Left forelimb (tissue), 1 donor: ENCODE results near the gene THSD1.
"Not testable (repeated sequence)": the region's sequence is repeated elsewhere in the genome, so short reads cannot be mapped to it uniquely, and the experiment has no call there.

ENCODE experiments used
- DNase-seq: peaks from one replicate; pipeline ENCODE4 v3.0.0-alpha.2; 2018; ENCODE audit warnings: low spot score

The THSD1 gene

DNA sequence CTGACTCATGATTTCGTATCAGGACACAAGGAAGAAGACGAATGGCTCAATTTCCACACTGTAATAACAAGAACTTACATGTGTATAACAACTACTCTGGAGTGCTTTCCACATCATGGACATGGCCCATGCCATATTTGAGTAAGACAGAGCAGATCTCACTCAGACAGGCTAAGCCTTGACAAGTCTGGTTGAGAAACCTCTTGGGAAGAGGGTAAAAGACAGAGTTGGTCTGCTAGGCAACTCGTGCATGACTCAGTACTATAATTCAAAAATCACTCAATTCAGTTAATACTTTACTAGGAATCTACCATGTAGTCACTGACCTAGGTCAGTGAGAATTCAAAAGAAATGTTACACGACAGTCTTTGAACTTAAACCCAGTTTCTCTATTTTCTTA lies 5.7 kb upstream of the THSD1 start:
- no peak for DNase-seq

DNA sequence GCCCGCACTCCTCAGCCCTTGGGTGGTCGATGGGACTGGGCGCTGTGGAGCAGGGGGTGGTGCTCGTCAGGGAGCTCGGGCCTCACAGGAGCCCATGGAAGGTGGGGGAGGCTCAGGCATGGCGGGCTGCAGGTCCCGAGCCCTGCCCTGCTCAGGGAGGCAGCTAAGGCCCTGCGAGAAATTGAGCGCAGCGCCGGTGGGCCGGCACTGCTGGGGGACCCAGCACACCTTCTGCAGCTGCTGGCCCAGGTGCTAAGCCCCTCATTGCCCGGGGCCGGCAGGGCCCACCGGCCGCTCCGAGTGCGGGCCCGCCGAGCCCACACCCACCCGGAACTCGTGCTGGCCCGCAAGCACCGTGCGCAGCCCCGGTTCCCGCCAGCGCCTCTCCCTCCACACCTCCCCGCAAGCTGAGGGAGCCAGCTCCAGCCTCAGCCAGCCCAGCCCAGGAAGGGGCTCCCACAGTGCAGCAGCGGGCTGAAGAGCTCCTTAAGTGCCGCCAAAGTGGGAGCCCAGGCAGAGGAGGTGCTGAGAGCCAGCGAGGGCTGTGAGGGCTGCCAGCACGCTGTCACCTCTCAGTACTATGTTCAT lies 2.2 kb upstream of the THSD1 start:
- DNase-seq = not testable (repeated sequence)

DNA sequence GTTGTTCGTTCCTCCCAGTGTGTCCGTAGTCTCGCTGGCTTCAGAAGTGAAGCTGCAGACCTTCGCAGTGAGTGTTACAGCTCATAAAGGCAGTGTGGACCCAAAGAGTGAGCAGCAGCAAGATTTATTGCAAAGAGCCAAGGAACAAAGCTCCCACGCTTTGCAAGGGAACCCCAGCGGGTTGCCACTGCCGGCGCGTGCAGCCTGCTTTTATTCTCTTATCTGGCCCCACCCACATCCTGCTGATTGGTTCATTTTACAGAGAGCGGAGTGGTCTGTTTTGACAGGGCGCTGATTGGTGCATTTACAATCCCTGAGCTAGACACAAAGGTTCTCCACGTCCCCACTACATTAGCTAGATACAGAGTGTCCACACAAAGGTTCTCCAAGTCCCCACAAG lies 1.5 kb upstream of the THSD1 start:
- not testable (repeated sequence) for DNase-seq

GRCh38 chr13:52406629-52407028 lies 657 bp upstream of the THSD1 start:
- no peak for DNase-seq

GRCh38 chr13:52405369-52405766 lies 604 bp downstream of the THSD1 start:
- no peak for DNase-seq

GRCh38 chr13:52399708-52400107 lies 6.3 kb downstream of the THSD1 start:
- DNase-seq = no peak

DNA sequence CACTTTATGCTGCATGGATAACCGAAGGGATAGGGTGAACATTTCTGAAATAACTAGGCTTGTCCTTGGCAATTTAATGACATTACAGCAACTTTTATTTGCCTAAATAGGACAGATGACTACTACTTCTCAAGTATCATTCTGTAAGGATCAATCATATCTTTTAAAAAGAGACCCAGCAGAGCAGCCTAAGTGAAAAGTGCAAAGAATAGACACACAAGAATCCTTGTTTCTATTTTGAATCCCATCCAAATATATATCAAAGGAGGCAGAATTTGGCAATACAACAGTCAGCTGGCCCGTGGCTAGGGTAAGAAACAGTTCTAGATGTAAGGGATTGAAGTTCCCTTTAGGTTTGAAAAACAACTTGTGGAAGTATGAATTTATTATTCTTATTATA lies 6.9 kb downstream of the THSD1 start:
- DNase-seq = no peak

DNA sequence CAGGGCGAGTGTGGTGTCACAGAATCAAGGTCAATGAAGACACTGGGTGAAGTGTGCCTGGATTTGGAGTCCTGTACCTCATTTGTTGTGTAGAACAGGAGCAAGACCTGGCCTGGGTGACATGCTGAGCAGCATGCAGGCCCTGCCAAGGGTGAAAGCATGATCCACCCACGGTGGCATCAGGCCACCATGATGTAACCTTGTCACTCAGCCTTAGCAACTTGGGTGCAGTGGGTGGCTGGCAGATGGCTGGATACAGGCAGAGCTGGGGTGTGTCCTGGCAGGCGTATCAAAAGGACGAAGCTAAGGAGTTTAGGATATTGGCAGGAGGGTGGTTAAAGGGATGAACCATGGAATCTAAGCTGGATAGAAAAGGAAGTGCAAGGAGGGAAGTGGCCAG lies 10.3 kb downstream of the THSD1 start:
- DNase-seq = no peak

- DNase-seq = no peak
These were observed 11.4 kb downstream of the THSD1 start for GRCh38 chr13:52394586-52394985.

- DNase-seq = no peak
These were observed 12.2 kb downstream of the THSD1 start for GRCh38 chr13:52393572-52394357.

GRCh38 chr13:52387721-52388120 lies 18.3 kb downstream of the THSD1 start:
- no peak for DNase-seq

DNA sequence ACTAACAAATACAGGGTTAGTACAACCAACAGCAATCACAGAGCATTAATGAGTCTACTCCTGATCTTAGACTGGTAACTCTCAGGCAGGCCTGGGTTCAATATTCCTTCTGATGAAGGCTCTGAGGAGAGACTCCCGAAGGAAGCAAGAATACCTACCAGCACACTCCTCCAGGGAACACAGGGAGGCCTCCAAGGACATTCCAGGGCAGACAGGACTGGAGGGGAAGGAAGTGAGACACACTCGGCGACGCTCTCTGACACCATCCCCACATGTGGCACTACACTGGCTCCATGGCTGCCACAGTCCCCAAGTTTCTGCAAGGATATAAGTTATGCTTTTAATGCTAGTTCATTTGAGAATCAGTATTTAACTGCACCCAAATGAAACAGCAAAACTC lies 20.1 kb downstream of the THSD1 start:
- DNase-seq = no peak

DNA sequence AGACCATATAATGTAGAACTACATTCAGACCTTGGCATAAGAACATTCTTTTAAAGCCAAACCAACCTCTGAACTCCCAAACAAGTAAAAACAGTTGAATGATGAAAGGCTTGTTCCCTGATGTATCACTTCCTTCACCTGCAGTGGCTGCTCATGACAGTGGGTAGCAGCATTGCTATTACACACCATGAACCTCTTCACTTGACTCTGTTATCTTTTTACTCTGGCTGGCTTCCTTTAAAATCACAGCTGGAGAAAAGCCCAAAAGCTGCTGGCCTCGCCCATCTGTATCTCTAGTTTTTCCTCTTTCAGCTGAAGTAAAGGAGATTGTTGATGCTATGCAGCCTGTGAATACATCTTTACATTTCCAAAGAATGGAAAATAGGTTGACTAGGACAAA lies 22.6 kb downstream of the THSD1 start:
- DNase-seq = no peak

GRCh38 chr13:52378312-52378711 lies 27.7 kb downstream of the THSD1 start:
- no peak for DNase-seq

- no peak for DNase-seq
These were observed 28.1 kb downstream of the THSD1 start for GRCh38 chr13:52377898-52378297.

- DNase-seq = no peak
These were observed 31.0 kb downstream of the THSD1 start for GRCh38 chr13:52374873-52375411.

DNA sequence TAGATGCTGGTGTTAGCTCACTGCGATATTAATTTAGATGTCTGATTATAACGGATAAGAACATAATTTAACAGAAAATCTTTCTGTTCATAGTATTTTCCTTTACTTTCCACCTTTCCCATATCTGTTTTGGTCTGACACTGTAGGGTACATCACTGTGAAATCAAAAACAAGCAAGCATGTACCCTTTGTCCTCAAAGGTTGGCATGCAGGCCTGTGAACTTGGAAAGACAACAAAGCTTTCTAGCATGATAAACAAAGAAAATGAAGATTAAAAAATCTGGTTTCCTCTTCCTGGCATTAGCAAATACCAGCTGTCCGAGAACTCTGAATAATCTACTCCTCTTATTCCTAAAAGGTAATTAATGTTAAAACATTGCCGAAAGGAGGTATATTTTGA lies 31.6 kb downstream of the THSD1 start:
- DNase-seq = no peak

DNA sequence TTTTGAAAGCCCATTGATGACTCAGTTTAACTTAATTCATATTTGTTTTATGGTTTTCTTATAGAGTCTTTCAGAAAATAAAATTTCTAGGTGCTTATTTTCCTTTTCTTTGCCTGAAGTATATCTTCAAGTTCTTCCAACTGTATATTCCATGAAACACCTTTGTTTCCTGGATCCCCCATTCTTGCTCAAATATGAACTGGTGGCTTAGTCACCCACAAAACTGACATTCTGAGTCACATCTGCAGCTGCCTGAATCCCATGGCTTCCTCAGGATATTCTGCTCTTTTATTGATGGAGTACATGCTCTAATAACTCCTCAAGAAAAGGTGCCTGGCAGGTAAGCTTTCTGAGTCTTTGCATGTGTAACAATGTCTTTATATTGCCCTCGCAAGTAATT lies 32.7 kb downstream of the THSD1 start:
- DNase-seq = not testable (repeated sequence)

- no peak for DNase-seq
These were observed 34.2 kb downstream of the THSD1 start for GRCh38 chr13:52371736-52372247.

DNA sequence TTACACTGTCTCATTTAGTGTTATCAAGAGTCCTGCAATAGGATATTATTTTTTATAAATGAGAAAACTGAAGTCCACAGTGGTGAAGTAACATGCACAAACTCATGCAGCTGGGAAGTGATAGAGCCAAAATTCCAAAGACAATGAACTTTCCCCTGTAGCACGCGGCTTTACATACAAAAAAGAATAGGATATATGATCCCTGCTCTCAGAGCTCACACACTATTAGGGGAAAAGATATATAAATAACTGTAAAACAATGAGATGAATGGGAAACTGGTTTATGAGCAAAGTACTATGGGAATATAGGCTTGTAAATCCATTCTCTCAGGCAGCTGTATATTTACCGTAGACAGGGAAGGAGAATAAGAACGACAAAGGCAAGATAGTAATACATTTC lies 39.7 kb downstream of the THSD1 start:
- no peak for DNase-seq

DNA sequence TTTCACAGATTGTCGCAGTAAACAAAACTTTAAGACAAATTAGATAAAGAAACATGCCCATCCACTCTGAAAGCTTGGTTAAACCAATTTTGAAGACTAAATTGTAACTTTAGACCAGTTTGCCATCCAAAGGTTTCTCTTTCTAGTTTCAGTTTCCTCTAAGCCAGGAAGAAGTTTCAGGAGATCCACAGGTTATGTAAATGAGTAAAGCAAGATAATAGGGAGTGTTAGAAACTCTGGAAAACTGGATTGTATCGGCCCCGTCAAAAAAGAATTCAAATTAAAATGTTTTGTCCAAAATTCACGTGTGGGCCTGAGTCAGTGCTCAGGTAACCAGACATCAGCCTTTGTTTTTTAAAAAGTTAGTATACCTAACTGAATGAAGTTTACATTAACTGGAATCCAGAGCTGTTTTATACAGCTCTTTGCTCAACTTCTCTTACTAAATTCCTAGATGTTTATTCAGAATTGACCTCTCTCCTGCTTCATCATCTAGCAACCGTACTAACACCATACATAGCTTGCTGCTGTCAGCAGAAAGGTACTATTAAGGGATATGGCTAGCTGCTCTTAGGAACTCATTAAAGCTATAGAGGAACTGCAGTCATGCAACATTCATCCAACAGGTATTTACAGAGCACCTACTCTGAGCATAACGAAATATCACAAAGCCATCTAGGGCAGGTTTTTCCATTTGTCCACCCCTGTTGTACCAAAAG lies 43.6 kb downstream of the THSD1 start:
- not testable (repeated sequence) for DNase-seq

DNA sequence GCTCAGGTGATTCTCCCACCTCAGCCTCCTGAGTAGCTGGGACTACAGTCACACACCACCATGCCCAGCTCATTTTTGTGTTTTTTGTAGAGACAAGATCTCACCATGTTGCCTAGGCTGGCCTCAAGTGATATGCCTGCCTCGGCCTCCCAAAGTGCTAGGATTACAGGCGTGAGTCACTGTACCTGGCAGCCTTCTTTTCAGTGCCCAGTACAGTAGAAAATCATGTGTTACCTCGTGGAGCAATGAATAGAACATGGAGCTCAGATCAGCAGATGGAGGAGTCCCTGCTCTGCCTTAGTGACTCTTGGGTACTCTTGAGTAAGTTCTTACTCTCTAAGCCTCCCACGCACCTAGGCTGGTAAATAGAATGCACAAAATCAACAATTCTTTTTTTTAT lies 44.7 kb downstream of the THSD1 start:
- DNase-seq = no peak

GRCh38 chr13:52359534-52359933 lies 46.4 kb downstream of the THSD1 start:
- DNase-seq = no peak
